Measurements from ENCODE around the gene FAM217B.

FAM217B gene

GRCh38 chr20:59935457-59936185 lies 4.6 kb upstream of the FAM217B start:
- Histone ChIP-seq H3K36me3 (replicated peaks) (no peaks in the 10 kb centered on the region), H3K4me3 (ENCODE audit: low read depth, low read length) (no peak overlapping the region), H3K27ac (no peak overlapping the region), H3K27me3 (replicated peaks) (no peaks in the 10 kb centered on the region)
- in situ Hi-C loops (cut with HindIII; ENCODE audit: low pct_ligation_motif_present, low sequenced_read_pairs), result no loop called here
- no peak for TF ChIP-seq CTCF (IDR thresholded peaks at IDR 0.05; ENCODE audit: low read depth, low read length, missing control alignments)
- DNase-seq, result no peak

- TF ChIP-seq CTCF (IDR thresholded peaks at IDR 0.05; ENCODE audit: low read depth, low read length, missing control alignments), result no peak
- DNase-seq, result no peak
- in situ Hi-C loops (cut with HindIII; ENCODE audit: low pct_ligation_motif_present, low sequenced_read_pairs), result no loop called here
- Histone ChIP-seq H3K27me3 (replicated peaks) (no peaks in the 10 kb centered on the region), H3K36me3 (replicated peaks) (no peaks in the 10 kb centered on the region), H3K4me3 (ENCODE audit: low read depth, low read length) (no peak overlapping the region), H3K27ac (no peak overlapping the region)
Measured at GRCh38 chr20:59936409-59936808, 3.8 kb upstream of the FAM217B start.

- no peak for TF ChIP-seq CTCF (IDR thresholded peaks at IDR 0.05; ENCODE audit: low read depth, low read length, missing control alignments)
- in situ Hi-C loops (cut with HindIII; ENCODE audit: low pct_ligation_motif_present, low sequenced_read_pairs), result no loop called here
- Histone ChIP-seq H3K27ac (no peak overlapping the region), H3K36me3 (replicated peaks) (no peaks in the 10 kb centered on the region), H3K4me3 (ENCODE audit: low read depth, low read length) (no peak overlapping the region), H3K27me3 (replicated peaks) (no peaks in the 10 kb centered on the region)
- no peak for DNase-seq
Measured at GRCh38 chr20:59937150-59937549, 3.0 kb upstream of the FAM217B start.

- DNase-seq, result peak; percentile 21
- H3K4me3 ChIP-seq (ENCODE audit: low read depth, low read length), result no peak overlapping the region
- no peak overlapping the region for H3K27ac ChIP-seq
Measured at GRCh38 chr20:59938221-59938620, 2.0 kb upstream of the FAM217B start.

GRCh38 chr20:59938696-59939051 lies 1.5 kb upstream of the FAM217B start:
- no peak for DNase-seq
- in situ Hi-C loops (cut with HindIII; ENCODE audit: low pct_ligation_motif_present, low sequenced_read_pairs), result no loop called here
- Histone ChIP-seq H3K27ac (no peak overlapping the region), H3K4me3 (ENCODE audit: low read depth, low read length) (no peak overlapping the region), H3K36me3 (replicated peaks) (no peaks in the 10 kb centered on the region), H3K27me3 (replicated peaks) (no peaks in the 10 kb centered on the region)
- TF ChIP-seq CTCF (IDR thresholded peaks at IDR 0.05; ENCODE audit: low read depth, low read length, missing control alignments), result no peak

More at GRCh38 chr20:59938221-59938620, 2.0 kb upstream of the FAM217B start:
- in situ Hi-C loops (cut with HindIII; ENCODE audit: low pct_ligation_motif_present, low sequenced_read_pairs), result no loop called here
- no peaks in the 10 kb centered on the region for H3K27me3 ChIP-seq (replicated peaks)
- TF ChIP-seq CTCF (IDR thresholded peaks at IDR 0.05; ENCODE audit: low read depth, low read length, missing control alignments), result no peak
- no peaks in the 10 kb centered on the region for H3K36me3 ChIP-seq (replicated peaks)
